Measurements from ENCODE around the gene SCGB1A1. TPM values are rescaled to one million over a fixed set of nuclear protein-coding genes. Genes with fewer than 3 reads are reported as not detected.
A peak's percentile ranks its signal among the peaks of the same experiment; 100 is the strongest.

SCGB1A1 gene
- total RNA-seq, 3 donors from 2014 or later = not detected

DNA sequence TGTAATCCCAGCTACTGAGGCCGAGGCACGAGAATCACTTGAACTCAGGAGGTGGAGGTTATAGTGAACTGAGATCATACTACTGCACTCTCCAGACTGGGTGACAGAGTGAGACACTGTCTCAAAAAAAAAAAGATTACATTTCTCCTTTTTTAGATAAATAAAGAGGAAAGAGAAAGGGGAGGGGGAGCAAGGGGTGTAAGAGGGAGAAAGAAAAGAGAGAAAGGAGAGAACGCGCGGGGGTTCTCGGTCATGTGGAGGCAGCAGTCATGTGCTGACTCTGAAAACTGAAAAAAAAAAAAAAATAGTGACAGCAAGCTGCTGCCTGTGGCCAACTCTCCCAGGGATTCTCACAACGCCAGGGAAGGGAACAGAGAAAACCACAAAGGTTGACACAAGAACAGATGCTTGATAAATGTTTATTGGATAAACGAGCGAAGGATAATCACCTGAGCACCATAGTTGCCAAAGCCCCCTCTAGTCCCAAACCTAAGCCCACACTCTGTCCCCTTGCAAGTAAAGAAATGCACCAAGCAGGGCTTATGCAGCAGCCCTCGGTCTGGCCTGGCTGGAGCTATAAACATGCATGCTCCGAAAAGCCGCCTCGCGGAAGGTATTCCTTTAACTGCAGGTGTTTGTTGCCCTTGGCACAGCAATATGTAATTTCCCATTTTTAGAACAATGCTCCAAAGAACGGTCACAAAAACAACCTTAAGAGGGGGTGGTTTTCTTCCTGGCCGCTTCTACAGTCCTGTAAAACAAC lies 14.5 kb downstream of the SCGB1A1 start:
- Histone ChIP-seq H3K9me3 (no peaks in the 10 kb centered on the region), H3K36me3 (ENCODE audit: low read depth) (no peaks in the 10 kb centered on the region), H3K4me1 (ENCODE audit: low read depth) (peaks cover 9% of the 10 kb centered on the region), H3K4me3 (no peak overlapping the region)
- DNase-seq (peak in 1 of 3 donors; percentile 23), ATAC-seq (peak; percentile 36)
- TF ChIP-seq, protein P1, sequence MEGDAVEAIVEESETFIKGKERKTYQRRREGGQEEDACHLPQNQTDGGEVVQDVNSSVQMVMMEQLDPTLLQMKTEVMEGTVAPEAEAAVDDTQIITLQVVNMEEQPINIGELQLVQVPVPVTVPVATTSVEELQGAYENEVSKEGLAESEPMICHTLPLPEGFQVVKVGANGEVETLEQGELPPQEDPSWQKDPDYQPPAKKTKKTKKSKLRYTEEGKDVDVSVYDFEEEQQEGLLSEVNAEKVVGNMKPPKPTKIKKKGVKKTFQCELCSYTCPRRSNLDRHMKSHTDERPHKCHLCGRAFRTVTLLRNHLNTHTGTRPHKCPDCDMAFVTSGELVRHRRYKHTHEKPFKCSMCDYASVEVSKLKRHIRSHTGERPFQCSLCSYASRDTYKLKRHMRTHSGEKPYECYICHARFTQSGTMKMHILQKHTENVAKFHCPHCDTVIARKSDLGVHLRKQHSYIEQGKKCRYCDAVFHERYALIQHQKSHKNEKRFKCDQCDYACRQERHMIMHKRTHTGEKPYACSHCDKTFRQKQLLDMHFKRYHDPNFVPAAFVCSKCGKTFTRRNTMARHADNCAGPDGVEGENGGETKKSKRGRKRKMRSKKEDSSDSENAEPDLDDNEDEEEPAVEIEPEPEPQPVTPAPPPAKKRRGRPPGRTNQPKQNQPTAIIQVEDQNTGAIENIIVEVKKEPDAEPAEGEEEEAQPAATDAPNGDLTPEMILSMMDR (IDR thresholded peaks at IDR 0.05) = no peak
- intact Hi-C loops (cut with DNase I, micrococcal nuclease) = no loop called here

DNA sequence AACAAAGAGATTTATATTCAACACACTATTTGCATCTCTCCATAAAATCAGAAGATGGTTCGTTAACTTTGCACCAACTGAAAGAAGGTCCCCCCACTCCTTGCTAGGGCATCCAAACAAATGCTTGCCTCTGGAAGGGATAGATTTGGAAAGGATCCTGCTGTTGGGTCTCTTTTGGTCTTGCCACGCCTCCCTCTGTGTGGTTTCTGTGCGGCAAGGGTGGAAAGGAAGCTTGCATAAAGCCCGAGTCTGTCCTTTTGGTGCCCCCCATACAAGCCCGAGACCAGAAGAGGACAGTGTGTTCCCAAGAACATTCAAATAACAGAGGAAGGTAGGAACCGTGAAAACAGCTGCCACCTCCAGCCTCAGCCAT lies 15.1 kb downstream of the SCGB1A1 start:
- Histone ChIP-seq H3K4me1 (ENCODE audit: low read depth) (peaks cover 9% of the 10 kb centered on the region), H3K36me3 (ENCODE audit: low read depth) (no peaks in the 10 kb centered on the region), H3K4me3 (no peak overlapping the region), H3K9me3 (no peaks in the 10 kb centered on the region)
- DNase-seq (no peak), ATAC-seq (peak; percentile 19)
- TF ChIP-seq, protein P1 (IDR thresholded peaks at IDR 0.05) = no peak
- intact Hi-C loops (cut with DNase I, micrococcal nuclease) = no loop called here

DNA sequence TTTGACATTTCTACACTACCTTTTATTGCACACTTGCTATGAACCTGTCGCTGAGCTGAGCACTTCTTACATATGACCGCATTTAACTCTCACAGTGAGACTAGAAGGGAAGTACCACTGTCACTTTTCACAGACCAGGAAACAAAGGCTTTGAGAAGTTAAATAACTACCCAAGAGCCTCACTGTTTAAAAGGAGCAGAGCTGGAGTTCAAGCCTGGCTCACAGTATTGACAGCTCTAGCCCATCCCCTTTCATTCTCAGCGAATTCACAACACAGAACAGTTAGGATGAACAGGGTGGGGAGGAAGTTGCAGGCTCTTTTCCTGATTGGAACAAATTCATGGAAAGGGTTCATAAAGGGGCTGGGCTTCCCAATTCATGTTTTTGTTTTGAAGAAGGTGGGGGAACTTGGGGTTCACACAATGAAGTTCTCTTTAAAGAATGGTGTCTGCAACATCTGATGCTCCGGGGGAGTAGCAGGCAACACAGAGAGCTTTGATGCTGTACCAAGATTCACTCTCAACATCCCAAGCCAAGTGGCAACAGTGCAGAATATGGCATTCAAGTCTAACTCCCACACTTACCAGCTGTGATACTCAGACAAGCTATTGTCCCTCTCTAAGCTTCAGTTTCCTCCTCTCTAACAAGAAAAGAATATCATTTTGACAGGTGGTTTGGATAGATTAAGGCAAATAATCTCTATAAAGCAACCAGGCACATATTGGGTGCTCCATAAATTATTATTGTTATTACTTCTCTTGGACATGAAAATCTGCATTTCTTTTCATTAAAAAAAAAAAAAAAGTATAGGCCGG lies 17.2 kb downstream of the SCGB1A1 start:
- intact Hi-C loops (cut with DNase I, micrococcal nuclease) = no loop called here
- peaks cover 15% of the 10 kb centered on the region for H3K4me1 ChIP-seq (ENCODE audit: low read depth)
- H3K4me3 ChIP-seq = no peak overlapping the region
- DNase-seq (no peak), ATAC-seq (peak; percentile 60)
- TF ChIP-seq, protein P1 (IDR thresholded peaks at IDR 0.05) = no peak
- no peaks in the 10 kb centered on the region for H3K9me3 ChIP-seq
- no peaks in the 10 kb centered on the region for H3K36me3 ChIP-seq (ENCODE audit: low read depth)

DNA sequence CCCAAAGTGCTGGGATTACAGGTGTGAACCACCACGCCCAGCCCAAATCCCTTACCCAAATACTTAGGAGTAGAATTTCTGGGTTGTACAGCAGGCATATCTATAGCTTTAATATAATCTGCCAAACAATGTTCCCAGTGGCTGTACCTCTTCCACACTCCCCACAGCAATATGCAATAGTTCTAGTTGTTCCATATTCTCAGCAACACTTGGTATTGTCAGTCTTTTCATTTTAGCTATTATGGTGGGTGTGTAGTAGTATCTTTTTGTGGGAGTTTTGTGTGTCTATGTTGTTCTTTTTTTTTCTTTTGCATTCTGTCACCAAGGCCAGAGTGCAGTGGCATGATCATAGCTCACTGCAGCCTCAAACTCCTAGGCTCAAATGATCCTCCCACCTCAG lies 18.8 kb downstream of the SCGB1A1 start:
- ATAC-seq (no peak), DNase-seq (no peak)
- TF ChIP-seq, protein P1 (IDR thresholded peaks at IDR 0.05) = no peak
- H3K36me3 ChIP-seq (ENCODE audit: low read depth) = no peaks in the 10 kb centered on the region
- H3K4me1 ChIP-seq (ENCODE audit: low read depth) = peaks cover 13% of the 10 kb centered on the region
- intact Hi-C loops (cut with DNase I, micrococcal nuclease) = no loop called here
- no peak overlapping the region for H3K4me3 ChIP-seq
- no peaks in the 10 kb centered on the region for H3K9me3 ChIP-seq

DNA sequence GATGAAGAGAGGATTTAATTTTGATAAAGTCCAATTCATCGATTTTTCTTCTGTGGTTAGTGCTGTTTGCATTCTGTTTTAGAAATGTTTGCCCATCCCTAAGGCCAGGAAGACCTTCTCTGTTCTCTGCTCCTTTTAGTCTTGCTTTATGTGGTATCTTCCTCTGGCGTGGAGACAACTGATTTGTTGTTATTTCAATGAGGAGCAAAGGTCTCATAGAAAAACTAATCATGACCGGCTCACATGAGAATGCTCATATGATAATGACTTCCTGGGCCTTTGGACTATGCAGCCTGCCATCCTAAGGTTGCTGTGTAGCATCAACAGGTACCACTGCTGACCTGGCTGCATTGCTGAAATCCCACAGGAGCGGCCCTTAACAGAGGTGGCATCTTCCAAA lies 19.8 kb downstream of the SCGB1A1 start:
- ATAC-seq = peak; percentile 44
- Histone ChIP-seq H3K9me3 (no peaks in the 10 kb centered on the region), H3K36me3 (ENCODE audit: low read depth) (no peaks in the 10 kb centered on the region), H3K4me1 (ENCODE audit: low read depth) (peaks cover 7% of the 10 kb centered on the region), H3K4me3 (no peak overlapping the region)
- TF ChIP-seq, protein P1 (IDR thresholded peaks at IDR 0.05) = no peak
- intact Hi-C loops (cut with DNase I, micrococcal nuclease) = no loop called here
- no peak for DNase-seq
